ENCODE results near the gene TRAF6. TPM values are rescaled to one million over a fixed set of nuclear protein-coding genes. Genes with fewer than 3 reads are reported as not detected.

Gene TRAF6
- total and polyA plus RNA-seq, 2 experiments from 2014 or later: 4.2 to 10.5 TPM

- H3K4me1 Mint-ChIP-seq: peaks cover 7% of the 10 kb centered on the region; the same call in 2 of the 3 replicates
- no peak overlapping the region for H3K4me2 ChIP-seq
- TF ChIP-seq EZH2 (IDR thresholded peaks at IDR 0.05; ENCODE audit: low read depth, unreplicated experiment) (no peak), CTCF (conservative IDR thresholded peaks at IDR 0.05; ENCODE audit: low read depth in 2 of 2) (peak; percentile 87 to 96)
- no peaks in the 10 kb centered on the region for H3K4me1 ChIP-seq (ENCODE audit: insufficient read depth)
- no peaks in the 10 kb centered on the region for H3K36me3 Mint-ChIP-seq (ENCODE audit: low read depth)
- peaks cover 3% of the 10 kb centered on the region for H3K27me3 Mint-ChIP-seq (ENCODE audit: insufficient read depth, low read depth, poor library complexity)
- DNase-seq (ENCODE audit: low spot score) (peak; percentile 93), ATAC-seq (peak; percentile 95)
- no peaks in the 10 kb centered on the region for H3K27me3 ChIP-seq (ENCODE audit: insufficient read depth)
- no peaks in the 10 kb centered on the region for H3K36me3 ChIP-seq (ENCODE audit: insufficient read depth)
- H3K9me3 Mint-ChIP-seq: no peaks in the 10 kb centered on the region
- no peak overlapping the region for H3K27ac ChIP-seq (ENCODE audit: low read depth)
- H3K27ac Mint-ChIP-seq: no peak overlapping the region
- H3F3A ChIP-seq (replicated peaks; ENCODE audit: low read depth): no peaks in the 10 kb centered on the region
- no peaks in the 10 kb centered on the region for H4K20me1 ChIP-seq (replicated peaks; ENCODE audit: insufficient read depth)
- no peak overlapping the region for H3K4me3 Mint-ChIP-seq
- H3K4me3 ChIP-seq: no peak overlapping the region
- H3K9me2 ChIP-seq (ENCODE audit: insufficient read depth): no peaks in the 10 kb centered on the region
- no peak overlapping the region for H2AFZ ChIP-seq
- no peaks in the 10 kb centered on the region for H3K79me2 ChIP-seq (replicated peaks; ENCODE audit: insufficient read depth)
Measured at GRCh38 chr11:36469063-36469462, 41.0 kb downstream of the TRAF6 start.

GRCh38 chr11:36467916-36468315, 42.2 kb downstream of the TRAF6 start:
- no peak overlapping the region for H3K27ac ChIP-seq (ENCODE audit: low read depth)
- no peaks in the 10 kb centered on the region for H3F3A ChIP-seq (replicated peaks; ENCODE audit: low read depth)
- peak; percentile 46 for ATAC-seq
- H3K4me3 Mint-ChIP-seq: no peak overlapping the region
- peaks cover 7% of the 10 kb centered on the region; the same call in 2 of the 3 replicates for H3K4me1 Mint-ChIP-seq
- peak; percentile 11 for DNase-seq (ENCODE audit: low spot score)
- no peak overlapping the region for H3K4me2 ChIP-seq
- no peaks in the 10 kb centered on the region for H3K27me3 ChIP-seq (ENCODE audit: insufficient read depth)
- H3K4me1 ChIP-seq (ENCODE audit: insufficient read depth): no peaks in the 10 kb centered on the region
- no peak overlapping the region for H3K27ac Mint-ChIP-seq
- H3K9me3 Mint-ChIP-seq: no peaks in the 10 kb centered on the region
- H3K79me2 ChIP-seq (replicated peaks; ENCODE audit: insufficient read depth): no peaks in the 10 kb centered on the region
- H3K36me3 ChIP-seq (ENCODE audit: insufficient read depth): no peaks in the 10 kb centered on the region
- no peaks in the 10 kb centered on the region for H3K36me3 Mint-ChIP-seq (ENCODE audit: low read depth)
- H3K4me3 ChIP-seq: no peak overlapping the region
- H3K27me3 Mint-ChIP-seq (ENCODE audit: insufficient read depth, low read depth, poor library complexity): peaks cover 3% of the 10 kb centered on the region
- H2AFZ ChIP-seq: no peak overlapping the region
- TF ChIP-seq CREB1 (CRISPR knock-in tag; IDR thresholded peaks at IDR 0.05; ENCODE audit: low read depth): no peak
- TF ChIP-seq EZH2 (IDR thresholded peaks at IDR 0.05; ENCODE audit: low read depth, unreplicated experiment): no peak
- TF ChIP-seq ZNF462 (CRISPR knock-in tag; IDR thresholded peaks at IDR 0.05): no peak
- TF ChIP-seq EZH2phosphoT487 (IDR thresholded peaks at IDR 0.05; ENCODE audit: unreplicated experiment): no peak
- no peak for TF ChIP-seq NANOG (IDR thresholded peaks at IDR 0.05; ENCODE audit: borderline replicate concordance)
- no peak for TF ChIP-seq JUNB (IDR thresholded peaks at IDR 0.05; ENCODE audit: unreplicated experiment)
- TF ChIP-seq ZNF114 (CRISPR knock-in tag; IDR thresholded peaks at IDR 0.05): no peak
- no peak for TF ChIP-seq ZNF331 (CRISPR knock-in tag; IDR thresholded peaks at IDR 0.05; ENCODE audit: low read depth)
- no peak for TF ChIP-seq STAT1 (IDR thresholded peaks at IDR 0.05; ENCODE audit: unreplicated experiment)
- TF ChIP-seq REST (IDR thresholded peaks at IDR 0.05; ENCODE audit: unreplicated experiment): no peak
- no peaks in the 10 kb centered on the region for H3K9me2 ChIP-seq (ENCODE audit: insufficient read depth)
- no peaks in the 10 kb centered on the region for H4K20me1 ChIP-seq (replicated peaks; ENCODE audit: insufficient read depth)

All from GM23338 (cell line).